NCI-H69 (cell line): ENCODE measurements around the gene FKBP10.
A peak's percentile ranks its signal among the peaks of the same experiment; 100 is the strongest.

Source experiments
- DNase-seq: peaks from one replicate; lab custom pipeline; 2025; lab: John Stamatoyannopoulos, UW

FKBP10 gene

DNA sequence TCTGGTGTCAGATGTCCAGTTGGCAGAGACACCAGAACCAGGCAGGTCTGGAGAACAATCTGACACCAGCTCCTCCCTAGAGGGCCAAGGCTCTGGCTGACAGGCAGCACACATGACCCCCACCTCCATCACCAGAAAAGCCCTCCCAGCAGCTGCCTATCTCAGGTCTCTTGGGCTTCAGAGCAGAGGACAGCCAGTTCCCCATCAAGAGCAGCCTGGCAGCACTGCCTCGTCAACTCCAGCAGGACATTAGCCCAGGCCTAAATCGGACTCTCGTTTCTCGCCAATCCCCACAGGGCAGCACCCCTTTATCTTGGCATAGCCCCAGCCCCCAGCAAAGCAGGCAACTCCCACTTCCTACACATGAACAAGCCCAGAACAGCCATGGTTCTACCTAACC lies 30.7 kb upstream of the FKBP10 start:
- DNase-seq: no peak

DNA sequence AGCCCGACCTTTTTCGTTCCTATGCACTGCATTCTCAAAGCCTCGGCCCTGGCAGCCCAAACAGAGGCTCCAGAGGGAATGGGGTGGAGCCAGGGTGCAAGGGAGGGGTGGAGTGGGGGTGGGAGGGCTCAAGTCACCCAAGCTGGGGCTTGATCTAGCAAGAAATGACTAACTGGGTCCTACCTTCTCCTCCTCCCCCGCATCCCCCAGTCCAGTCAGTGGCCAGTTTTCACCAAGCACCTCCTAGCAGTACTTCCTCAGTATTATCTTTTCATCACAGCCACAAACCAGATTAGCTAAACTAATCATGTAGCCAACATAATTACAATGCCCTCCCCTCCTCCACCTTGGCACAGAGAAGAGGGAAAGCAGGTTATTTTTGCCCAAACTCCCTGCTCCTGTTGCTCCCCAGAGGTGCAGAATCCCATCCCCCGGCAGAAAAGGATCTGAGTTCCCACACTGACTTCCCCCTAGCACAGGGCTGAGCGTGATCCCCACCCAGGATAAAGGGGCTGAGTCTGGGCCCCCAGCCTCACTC lies 28.5 kb upstream of the FKBP10 start:
- DNase-seq: no peak

DNA sequence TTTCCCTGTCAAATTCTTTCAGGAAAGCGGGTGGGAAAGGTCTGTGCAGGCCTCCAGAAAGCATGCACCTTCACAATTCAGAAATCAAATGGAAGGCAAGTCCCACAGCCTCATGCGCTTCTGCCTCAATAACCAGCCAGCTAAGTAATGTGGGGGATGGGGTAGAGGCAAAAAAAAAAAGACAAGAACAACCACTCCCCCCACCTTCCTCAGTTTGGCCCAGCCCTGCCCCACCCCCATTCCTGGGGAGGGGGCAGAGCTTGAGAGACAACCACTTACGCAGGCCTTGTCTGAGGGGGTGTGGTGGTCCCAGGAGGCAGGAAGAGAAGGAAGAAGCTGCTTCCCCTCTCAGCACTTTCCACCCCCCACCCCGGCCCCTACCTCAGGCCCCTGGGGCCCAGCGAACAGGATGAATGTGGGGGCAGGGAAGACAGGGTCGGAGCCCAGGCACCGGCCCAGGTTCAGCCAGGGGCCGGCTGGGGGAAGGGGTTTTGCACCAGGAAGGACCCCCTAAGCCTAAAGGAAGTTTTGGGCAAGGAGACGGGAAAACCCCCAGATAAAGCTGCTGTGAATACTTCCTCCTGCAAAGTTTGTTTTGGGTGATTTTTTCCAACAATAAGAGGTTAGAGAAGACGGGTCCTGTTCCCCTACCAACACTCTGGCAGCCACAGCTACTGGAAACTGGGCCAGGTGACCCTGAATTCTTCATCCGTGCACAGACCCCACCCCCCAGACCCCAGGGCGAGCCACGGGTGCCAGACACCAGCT lies 27.5 kb upstream of the FKBP10 start:
- peak; percentile 34 for DNase-seq

DNA sequence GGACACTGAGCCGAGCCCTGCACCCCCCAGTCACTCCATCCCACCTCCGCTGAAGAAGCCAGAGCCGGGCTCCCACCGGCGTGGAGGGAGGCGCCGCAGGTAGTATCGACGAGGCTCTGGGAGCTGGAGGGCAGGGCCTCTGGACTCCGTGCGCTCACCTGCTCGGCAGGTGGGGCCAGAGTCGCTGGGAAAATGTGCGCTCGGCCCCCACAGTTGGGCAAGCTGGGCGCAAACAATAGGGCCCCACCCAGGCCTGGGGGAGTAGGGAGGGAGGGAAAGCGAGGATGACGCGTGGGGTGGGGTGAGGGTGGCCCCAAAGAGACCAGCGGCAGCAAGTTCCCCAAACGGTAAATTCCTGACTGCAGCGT lies 27.0 kb upstream of the FKBP10 start:
- peak; percentile 82 for DNase-seq

DNA sequence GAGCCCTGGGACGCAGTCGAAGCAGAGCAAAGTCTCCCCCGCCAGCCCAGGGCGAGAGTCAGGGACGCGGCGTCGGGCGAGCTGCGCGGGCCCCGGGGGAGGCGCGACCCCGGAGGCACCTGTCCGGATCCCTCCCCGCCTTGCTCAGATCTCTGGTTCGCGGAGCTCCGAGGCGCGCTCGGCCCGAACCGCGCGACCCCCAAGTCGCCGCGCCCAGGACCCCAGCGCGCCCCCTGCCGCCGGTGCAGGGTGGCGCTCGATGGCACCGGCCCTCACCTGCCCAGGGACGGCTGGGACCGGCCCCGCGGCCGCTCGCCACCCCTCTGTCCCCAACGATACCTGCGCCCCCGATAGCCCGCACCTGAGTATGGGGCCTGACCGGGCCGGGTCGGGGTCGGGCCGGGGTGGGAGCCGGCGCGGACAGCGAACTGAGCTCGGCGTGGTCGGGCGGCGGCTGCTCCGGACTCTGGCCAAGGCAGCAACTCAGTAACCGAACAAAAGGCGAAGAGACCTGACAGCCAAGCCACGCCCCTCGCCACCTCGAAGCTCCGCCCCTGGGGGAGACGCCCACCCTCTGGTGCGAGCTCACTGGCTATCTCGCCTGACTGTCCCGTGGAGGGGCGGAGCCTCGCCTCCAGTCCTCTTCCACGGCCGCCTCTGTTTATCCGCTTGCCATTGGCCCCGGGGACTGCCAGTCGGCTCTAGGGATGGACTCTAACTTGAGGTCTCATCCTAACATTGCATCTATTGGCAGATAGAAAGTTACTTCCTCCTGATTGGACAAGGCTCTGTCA lies 26.4 kb upstream of the FKBP10 start, which contains the start of gene JUP:
Gene JUP, minus strand, starts transcription at position 485 of the 794 bp plus-strand sequence. CDS start 14,857 bp downstream, outside the sequence.
- DNase-seq: peak; percentile 100

DNA sequence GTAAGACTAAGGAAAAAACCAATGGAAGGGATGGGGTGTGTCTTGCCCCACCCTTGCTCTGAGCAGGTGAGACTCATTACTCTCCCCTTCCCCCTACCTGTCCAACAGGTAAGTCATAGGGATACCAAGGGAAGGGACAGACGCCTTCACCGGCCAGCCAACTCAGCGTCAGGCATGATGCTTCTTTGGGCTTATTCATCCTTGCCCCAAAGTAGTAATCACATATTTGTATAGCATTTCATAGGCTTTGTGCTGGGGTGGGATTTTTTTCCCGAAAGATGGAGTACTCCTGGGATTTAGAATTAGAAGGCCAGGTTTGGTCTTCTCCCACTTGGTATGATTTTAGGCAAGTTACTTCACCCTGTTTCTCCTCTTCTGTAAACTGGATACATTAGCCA lies 25.8 kb upstream of the FKBP10 start:
- no peak for DNase-seq

DNA sequence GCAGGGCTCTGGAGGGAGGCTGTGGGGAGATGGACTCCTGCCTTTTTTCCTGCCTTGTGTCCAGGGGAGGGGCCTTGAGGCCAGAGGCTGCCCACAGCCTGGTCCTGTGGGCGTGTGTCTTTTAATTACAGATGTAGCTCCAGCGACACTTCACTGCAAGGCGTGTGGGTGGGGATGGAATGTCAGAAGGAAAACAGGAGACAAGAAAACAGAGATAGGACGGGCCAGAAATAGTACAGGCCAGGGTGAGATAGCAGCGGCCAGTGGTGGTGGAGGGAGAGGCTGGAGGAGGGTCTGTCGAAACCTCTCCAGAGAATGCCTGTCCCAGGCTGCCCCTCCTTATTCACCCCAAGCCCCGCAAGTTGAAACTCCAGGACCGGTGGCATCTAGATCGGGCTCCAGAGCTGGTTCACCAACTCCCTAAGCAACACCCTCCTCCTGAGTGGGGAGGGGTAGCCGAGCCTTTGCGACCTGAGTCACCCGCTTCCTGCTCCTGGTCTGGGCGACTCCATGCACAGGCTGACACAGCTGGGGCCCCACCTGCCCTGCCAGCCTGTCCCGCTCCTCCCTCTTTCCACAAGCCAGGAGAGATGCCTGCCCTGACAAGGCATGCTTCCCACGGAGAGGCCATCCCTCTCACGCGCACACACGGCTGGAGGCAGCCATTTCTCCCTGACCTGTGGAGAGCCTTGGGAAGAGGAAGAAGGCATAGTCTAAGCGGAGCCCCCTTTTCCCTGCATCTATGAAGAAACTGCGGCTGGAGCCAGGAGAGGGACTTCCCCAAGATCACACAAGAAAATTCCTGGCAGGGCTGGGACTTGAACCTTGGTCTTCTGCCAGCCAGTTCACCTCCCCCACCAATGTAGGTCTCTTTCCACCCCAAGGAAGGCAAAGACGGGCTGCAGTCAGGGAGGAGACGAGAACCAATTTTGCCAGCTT lies 19.7 kb upstream of the FKBP10 start:
- peak; percentile 45 for DNase-seq

DNA sequence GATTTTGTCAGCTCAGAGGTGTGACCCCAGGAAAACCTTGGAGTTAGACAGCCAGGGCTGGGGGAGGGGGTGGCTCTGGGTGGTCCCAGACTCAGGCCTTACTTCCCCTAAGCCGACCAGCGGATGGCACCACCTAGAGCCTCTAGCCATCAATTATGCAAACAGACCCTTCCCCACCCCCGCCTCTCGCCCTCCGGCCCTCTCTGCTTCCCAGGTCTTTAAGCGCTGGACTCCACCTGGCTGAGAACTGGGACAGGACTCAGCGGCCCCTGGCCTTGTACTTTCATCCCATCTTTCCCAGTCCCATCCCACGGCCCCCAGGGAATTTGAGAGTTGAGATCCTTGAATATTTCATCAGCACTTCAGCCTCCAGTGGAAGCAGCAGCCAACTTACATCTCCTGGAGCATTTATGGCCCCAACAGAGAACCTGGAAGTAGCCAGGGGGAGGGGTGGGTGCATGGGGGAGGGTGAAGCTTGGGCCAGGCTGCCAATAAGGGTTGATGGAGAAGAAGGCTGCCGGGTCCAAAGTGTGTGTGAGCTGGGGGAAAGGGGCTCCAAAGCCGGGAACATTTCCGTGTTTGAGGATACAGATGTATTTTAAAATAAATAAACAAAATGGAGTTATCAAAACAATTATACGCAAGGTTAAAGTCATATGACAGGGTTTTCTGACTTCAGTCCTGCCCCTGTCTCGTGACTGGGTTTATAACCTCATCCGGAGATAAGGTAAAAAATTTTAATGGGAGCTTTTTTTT lies 18.8 kb upstream of the FKBP10 start:
- DNase-seq: no peak

DNA sequence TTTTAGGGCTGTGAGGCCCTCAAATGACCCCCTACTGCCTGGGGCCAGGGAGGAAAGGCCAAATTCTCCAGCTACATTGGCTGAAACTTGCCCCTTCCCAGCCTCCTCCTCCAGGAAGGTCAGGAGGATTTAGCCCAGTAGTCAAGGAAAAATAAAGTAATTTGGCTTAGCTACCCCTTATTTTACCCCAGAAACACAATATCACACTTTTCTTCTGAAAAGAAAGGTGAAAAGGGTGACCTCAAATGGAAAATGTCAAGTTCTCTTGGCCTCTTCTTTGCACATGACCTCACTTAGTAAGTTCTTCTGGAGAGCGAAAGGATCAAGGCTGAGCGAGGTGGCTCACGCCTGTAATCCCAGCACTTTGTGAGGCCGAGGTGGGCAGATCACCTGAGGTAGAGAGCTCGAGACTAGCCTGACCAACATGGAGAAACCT lies 18.2 kb upstream of the FKBP10 start:
- DNase-seq: no peak

DNA sequence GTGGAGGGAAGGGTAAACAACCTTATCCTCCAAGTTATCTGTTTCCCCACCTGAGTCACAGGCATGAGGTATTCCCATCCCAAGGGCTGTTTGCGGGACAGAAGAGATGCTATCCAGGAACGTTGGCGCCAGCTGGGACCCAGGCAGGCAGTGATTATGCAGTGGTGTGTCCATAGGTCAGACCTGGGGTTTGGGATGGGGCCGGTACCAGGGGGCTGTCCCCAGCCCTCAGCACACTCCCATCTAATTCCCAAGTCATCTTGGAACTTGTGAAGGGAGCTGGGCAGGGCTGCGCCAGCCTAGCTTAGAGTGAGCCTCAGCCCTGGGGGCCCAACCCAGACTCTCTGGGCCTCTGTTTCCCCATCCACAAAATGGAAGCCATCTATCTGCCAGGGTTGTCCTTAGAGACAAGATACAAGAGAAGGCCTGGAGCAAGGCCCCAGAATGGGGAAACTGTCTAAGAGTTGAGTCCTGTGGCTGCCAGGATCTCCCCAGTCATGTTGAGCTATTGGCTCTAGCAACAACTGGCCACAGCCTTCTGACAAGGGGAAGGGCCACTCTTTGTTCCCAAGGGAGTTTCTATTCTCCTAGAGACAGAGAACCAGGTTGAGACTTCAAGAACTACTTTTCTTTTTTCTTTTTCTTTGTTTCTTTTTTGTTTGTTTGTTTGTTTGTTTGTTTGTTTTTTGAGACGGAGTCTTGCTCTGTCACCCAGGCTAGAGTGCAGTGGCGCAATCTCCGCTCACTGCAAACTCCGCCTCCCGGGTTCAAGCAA lies 16.5 kb upstream of the FKBP10 start:
- DNase-seq: no peak

DNA sequence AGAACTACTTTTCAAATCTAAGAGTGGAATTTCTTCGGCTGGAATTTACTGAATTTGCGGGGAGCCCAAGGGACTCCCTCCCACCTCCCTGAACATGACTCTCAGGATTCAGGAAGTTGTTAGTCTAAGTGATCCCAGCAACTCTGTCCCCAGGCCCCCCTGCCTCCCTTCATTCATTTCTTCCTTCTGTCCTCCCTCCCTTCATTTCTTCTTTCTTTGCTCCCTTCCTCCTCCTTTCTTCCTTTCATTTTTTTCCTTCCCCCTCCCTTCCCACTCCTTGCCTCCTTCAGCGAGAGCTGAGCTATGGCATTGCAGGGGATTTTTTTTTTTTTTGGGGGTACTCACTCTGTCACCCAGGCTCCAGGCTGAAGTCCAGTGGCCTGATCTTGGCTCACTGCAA lies 15.4 kb upstream of the FKBP10 start:
- DNase-seq: no peak

DNA sequence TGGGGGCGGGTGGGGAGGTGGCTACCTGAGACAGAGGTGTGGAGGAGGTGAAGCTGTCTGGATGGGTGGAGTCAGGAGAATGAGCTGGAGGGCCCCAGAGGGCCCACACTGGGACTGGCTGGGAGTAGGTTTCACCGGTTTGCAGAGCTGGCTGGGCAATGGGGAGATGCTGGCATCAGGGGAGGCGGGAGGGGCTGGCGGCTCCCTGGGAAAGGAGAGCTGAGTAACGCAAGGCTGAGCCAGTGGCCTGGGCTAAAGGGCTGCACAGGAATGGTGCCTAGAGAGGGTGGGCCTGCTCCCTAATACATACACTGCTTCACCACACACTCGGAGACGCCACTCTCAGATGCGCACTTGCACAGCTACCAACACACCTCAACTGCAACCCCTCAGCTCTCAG lies 13.4 kb upstream of the FKBP10 start:
- DNase-seq: no peak

DNA sequence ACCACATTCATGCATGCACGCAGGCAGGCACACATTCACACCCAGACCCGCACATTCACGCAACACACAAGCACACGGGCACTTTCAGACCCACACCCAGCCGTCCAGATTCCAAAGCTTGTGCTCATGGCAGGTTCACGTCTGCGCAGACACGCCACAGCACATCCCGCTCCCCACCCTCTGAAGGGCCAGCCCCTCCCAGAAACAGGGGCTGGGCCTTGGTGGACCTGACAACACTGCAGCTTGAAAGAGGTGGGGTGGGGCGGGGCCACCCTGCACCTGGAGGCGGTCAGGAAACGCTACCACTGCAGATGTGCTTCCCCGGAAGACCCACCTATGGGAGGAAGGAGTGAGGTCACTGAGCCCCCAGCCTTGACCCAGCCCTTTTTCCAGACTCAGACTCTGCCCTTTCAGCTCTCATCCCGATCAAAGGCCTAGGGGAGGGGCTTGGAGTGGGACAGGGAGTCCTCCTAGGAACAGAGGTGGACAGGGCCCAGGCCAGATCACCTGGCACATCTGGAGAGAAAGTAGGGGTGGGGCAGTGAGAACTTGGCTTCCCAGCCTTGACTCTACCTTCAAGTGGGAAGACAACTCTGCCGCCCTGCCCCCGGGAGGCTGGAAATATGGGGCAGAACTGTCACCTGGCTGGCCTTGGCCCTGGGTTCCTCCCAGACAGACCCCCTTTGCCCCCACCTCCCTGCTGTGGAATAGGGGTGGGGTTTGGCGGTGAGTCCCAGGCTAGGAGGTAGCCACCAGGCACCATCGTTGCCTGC lies 12.0 kb upstream of the FKBP10 start:
- DNase-seq: peak; percentile 95

DNA sequence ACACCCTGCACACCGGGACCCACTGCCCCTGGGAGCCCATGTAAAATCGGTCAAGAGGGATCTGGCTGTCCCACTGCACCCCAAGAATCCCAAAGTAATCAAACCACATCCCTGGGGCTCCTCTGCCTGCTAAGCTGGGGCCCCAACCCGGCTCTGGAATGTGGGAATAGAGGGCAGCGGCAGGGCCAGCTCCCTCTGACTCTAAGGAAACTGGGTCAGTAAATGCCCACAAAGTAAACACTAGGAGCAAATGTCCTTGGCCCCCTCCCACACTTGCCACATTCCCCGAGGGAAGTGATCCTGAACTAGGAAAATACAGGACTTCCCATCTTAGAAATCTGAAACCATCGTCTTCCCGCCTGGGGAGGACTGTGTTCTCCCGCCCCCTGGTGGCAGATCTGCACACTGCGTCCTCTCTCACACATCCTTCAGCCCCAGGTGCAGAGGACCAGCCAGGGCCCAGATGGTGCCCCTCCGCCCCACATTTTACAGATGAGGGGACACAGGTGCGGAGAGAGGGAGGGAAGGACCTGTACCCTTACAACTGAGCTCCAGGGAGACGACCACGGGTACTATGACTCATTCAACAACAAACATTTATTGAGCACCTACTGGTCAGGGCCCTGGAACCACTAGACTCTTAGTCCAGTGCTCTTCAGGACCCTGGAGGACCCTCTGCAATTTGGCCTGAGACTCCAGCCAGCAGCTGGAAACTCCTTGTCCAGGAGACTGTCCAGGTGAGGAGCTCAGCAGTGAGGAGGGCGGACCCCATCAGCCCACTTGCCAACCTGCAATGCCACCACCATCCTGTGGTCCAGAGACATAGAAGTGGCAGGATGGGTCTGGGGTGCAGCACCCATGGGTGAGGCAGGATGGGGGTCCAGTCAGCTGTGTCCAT lies 11.2 kb upstream of the FKBP10 start:
- peak; percentile 92 for DNase-seq

DNA sequence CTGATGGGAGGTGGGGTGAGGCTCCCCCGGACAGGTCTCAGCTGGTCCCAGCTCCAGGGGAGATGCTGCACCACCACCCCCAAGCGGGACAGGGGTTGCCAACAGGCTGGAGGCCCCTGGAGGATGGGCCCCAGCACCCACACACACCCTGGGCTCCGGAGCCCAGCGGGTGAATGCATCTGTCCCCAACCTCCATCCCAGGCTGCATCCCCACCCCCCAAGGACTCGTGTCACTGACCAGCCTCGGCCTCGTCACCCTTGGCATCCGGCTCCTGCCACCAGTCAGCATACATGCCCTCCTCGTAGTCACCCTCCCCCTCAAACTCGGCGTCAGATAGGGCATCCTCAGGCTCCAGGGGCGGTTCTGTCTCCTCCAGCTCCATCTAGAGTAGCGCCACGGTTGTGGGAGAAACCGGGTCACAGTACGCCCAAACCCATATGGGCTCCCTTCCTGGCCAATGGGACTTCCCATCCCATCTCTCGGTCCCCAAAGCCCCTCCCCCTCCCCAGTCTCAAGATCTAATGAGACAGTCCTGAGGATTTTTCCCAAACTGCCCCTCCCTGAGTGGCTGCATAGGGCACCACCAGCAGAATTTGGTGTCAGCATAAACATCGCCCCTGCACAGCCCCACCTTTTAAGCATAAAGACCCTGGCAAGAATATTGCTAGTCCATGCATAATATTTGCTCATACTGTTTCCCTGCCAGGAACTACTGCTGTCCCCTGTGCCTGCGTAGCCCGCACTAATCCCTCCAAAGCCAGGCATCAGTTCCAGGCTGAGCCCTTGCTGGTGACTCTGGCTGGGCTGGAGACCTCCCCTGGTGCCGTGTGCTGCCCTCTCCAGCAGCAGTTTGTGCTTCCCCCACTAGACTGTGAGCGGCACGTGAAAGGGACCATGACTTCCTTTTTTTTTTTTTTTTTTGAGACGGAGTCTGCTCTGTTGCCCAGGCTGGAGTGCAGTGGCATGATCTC lies 9.5 kb upstream of the FKBP10 start:
- no peak for DNase-seq

DNA sequence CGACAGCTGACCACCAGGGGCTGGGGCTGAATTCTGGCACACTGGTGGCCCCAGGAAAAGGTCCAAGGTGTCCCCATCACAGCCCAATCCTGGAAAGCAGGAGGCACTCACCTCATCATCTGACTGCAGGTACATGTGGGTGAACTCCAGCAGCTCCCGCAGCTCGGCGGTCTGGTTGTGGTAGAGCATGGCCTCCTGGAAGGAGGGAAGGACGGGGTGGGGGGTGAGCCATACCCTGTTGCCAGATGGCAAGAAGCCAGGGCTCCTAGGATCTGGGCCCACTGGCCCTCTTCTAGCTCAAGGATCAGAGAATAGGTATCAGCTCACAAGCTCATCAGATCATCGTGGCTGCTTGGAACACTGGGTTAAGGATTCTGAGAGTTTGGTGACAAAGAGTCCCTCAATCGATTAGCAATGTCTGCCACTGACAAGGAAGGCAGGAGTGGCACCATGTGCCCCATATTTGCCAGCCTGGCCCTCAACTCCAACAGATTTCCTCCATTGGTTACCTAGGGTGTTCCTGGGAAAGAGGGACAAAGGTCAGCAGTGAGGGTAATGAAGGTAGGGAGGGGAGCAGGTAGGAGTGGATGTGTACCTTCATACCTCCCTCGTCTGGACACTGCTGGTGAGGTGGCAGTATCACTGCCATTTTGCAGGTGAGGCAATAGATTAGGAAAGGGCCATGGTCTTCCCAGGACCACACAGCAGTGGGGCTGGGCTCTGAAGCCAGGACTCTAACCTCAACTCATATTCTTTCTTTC lies 5.9 kb upstream of the FKBP10 start:
- no peak for DNase-seq
